Measurements from ENCODE around the gene ELOVL5.
"Not testable (repeated sequence)": the region's sequence is repeated elsewhere in the genome, so short reads cannot be mapped to it uniquely, and the experiment has no call there.

Gene ELOVL5

GRCh38 chr6:53326372-53327016, 22.3 kb downstream of the ELOVL5 start:
- no peak for DNase-seq

GRCh38 chr6:53325785-53326184, 23.0 kb downstream of the ELOVL5 start:
- DNase-seq, result no peak

- no peak for DNase-seq
Observed at GRCh38 chr6:53322188-53323029, 26.3 kb downstream of the ELOVL5 start.

- DNase-seq, result no peak
Observed at GRCh38 chr6:53321701-53322100, 27.0 kb downstream of the ELOVL5 start.

- no peak for DNase-seq
Observed at GRCh38 chr6:53320964-53321363, 27.8 kb downstream of the ELOVL5 start.

- no peak for DNase-seq
Observed at GRCh38 chr6:53318429-53318828, 30.3 kb downstream of the ELOVL5 start.

DNA sequence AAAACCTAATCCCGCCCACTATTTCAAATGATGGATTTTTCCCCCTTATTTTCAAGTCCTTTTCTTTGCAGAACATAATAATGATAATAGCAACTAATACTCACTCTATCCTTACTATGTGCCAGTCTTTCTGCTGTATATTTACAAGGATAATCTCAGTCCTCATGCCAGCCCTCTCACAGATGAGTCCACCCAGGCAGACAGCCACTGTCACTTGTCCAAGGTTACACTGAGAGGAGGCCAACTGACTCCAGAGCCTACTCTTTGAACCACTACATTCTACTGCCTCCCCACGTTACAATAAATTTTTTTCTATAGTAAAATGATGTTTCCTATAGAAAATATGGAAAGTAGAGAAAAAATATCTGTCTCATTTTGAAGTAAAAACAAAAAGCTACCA, 30.9 kb downstream of the ELOVL5 start:
- DNase-seq, result no peak

DNA sequence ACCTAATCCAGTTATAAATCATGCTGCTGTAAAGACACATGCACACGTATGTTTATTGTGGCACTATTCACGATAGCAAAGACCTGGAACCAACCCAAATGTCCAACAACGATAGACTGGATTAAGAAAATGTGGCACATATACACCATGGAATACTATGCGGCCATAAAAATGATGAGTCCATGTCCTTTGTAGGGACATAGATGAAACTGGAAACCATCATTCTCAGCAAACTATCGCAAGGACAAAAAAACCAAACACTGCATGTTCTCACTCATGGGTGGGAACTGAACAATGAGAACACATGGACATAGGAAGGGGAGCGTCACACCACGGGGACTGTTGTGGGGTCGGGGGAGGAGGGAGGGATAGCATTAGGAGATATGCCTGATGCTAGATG, 31.5 kb downstream of the ELOVL5 start:
- DNase-seq, result not testable (repeated sequence)

- no peak for DNase-seq
Observed at GRCh38 chr6:53316142-53316541, 32.6 kb downstream of the ELOVL5 start.

GRCh38 chr6:53315086-53315724, 33.5 kb downstream of the ELOVL5 start:
- DNase-seq, result no peak

GRCh38 chr6:53313784-53314400, 34.9 kb downstream of the ELOVL5 start:
- no peak for DNase-seq

DNA sequence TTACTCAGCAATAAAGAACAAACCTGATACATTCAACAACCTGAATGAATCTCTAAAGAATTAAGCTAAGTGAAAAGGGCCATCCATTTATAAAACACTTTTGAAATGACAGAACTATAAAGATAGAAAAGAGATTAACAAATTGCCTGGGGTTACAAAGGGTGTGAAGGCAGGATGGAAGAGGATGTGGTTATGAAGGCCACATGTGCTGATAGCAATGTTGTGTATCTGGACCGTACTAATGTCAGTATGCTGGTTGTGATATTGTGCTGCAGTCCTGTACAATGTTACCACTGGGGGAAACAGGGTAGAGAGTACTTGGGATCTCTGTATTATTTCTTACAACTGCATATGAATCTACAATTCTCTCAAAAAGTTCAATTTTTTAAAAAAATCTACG, 36.4 kb downstream of the ELOVL5 start:
- DNase-seq, result no peak

DNA sequence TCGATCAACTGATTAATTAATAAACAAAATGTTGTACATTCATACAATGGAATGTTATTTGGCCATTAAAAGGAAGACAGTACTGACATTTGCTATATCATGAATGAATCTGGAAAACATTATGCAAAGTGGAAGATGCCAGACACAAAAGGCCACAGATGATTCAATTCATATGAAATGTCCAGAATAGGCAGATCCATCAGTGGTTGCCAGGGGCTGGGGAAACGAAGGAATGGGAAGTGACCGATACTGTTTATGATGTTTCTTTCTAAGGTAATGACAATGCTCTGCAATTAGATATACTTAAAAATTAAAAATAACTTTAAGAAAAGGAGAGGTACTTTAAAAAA, 37.2 kb downstream of the ELOVL5 start:
- no peak for DNase-seq

DNA sequence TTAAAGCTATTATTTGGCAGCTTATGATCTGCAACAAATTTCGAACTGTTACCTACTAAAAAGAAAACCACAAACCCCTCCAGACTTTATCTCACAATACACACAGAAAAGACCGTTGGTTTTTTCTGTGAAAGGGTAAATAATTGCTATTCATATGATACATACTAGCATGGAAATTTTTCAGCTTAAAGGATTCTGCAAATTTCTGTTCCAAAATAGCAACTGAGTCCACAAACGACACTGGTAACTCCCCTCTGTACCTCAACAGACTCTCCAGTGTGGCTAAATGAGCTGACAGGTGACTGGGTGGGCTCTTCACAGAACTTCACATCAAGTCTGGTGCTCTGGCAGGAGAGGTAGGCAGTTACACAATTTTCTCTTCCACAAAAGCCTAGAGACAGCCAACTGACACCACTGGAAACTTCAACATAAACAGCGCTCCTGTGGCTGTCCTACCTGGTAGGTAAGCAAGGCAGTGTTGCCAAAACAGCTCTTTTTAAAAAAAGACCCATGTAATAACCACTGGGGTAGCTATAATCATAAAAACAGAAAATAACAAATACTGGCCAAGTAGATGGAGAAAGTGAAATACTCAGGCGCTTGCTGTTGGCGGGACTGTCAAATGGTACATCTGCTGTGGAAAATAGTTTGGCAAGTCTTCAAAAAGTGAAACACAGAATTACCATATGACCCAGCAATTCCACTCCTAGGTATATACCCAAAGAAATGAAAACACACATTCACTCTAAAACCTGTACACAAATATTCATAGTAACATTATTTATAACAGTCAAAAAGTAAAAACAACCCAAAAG, 37.8 kb downstream of the ELOVL5 start:
- DNase-seq, result no peak

DNA sequence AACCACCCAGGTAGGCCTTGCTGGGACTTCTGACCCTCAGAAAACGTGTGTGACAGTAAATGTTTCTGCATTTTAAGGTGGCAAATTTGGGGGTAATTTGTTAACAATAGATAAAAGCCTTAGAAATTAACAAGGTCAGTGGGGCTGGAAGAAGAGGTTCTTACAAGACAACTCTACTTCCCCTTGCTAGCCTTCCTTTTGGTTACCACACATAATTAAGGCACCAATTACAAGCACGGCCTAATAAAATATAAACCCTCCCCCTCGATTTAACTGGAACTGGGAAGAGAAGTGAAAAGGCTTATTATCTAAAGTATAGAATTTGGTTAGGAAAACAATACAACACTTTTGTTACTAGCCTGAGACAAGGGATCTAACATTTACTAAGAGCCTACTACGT, 38.8 kb downstream of the ELOVL5 start:
- DNase-seq, result no peak

DNA sequence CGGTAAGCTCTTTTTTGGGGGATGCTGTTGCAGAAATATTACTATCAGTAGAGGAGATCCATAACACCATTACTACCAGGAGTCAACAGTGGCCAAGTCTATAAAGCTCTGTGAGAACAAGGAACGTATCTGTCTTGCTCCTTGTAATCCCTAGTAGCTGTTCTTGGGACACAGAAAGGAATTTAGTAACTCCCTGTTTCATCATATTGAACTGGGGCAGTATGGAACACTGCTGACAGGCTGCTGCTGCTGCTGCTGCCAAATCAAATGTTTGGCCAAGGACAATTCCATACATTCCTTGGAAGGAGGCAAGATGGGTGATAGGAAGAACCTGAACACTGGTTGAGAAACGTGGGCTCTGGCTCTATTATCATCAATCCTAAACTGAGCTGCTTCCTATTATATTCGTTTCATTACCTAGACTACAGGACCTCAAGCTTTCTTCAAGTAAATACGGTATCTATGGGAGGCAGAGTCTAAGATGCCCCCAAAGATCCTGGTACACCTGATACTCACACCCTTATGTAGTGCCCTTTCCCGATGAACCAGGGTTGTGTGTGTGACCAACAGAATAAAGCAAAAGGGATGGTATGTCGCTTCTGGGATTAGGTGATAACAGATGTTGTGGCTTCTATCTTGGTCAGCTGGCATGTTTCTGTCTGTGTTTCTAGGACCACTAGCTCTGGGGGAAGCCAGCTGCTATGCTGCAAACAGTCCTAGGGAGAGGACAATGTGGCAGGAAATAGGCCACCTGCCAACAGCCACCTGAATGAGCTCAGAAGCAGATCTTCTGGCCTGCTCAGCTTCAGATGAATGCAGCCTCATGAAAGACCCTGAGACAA, 39.5 kb downstream of the ELOVL5 start:
- DNase-seq, result no peak

DNA sequence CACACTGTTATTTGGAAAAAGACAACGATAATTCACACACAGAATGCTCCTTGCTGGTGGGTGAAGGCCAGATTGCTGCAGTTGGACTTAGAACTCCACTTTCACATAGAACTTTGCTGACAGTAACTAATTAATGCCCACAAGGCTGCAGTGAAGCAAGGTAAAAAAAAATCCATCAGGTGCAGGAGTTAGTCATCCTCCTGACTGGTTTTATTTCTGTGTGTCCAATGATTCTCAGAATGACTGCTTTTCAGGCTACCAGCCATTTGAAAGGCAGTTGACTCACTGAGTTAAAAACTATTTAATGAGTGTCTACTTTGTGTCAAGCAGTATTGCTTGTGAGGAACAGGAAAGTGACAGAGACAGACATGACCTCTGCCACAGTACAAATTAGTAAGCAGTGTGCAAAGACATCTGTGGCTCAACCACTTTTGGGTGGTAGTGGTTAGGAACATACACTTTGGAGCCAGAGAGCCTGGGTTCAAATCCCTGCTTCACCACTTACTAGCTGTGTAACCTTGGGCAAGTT, 41.9 kb downstream of the ELOVL5 start:
- no peak for DNase-seq

DNA sequence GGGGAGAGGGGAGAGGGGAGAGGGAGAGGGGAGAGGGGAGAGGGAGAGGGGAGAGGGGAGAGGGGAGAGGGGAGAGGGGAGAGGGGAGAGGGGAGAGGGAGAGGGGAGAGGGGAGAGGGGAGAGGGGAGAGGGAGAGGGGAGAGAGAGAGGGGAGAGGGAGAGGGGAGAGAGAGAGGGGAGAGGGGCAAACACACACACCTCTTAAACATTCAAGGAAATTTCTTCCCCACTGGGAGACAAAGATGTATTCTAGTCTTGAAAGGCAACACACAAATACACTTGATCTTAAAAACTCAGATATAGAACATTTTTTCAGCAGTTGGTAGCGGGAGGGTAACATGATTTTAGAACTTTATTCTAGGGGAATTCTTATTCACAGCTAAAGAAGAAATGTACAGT, 42.5 kb downstream of the ELOVL5 start:
- DNase-seq, result not testable (repeated sequence)

DNA sequence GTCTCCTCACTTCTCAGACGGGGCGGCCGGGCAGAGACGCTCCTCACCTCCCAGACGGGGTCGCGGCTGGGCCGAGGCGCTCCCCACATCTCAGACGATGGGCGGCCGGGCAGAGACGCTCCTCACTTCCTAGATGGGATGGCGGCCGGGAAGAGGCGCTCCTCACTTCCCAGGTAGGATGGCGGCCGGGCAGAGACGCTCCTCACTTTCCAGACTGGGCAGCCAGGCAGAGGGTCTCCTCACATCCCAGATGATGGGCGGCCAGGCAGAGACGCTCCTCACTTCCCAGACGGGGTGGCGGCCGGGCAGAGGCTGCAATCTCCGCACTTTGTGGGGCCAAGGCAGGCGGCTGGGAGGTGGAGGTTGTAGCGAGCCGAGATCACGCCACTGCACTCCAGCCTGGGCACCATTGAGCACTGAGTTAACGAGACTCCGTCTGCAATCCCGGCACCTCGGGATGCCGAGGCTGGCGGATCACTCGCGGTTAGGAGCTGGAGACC, 43.2 kb downstream of the ELOVL5 start:
- not testable (repeated sequence) for DNase-seq

DNA sequence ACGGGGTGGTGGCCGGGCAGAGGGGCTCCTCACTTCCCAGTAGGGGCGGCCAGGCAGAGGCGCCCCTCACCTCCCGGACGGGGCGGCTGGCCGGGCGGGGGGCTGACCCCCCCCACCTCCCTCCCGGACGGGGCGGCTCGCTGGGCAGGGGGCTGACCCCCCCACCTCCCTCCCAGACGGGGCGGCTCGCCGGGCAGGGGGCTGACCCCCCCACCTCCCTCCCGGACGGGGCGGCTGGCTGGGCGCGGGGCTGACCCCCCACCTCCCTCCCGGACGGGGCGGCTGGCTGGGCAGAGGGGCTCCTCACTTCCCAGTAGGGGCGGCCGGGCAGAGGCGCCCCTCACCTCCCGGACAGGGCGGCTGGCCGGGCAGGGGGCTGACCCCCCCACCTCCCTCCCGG, 43.8 kb downstream of the ELOVL5 start:
- not testable (repeated sequence) for DNase-seq

DNA sequence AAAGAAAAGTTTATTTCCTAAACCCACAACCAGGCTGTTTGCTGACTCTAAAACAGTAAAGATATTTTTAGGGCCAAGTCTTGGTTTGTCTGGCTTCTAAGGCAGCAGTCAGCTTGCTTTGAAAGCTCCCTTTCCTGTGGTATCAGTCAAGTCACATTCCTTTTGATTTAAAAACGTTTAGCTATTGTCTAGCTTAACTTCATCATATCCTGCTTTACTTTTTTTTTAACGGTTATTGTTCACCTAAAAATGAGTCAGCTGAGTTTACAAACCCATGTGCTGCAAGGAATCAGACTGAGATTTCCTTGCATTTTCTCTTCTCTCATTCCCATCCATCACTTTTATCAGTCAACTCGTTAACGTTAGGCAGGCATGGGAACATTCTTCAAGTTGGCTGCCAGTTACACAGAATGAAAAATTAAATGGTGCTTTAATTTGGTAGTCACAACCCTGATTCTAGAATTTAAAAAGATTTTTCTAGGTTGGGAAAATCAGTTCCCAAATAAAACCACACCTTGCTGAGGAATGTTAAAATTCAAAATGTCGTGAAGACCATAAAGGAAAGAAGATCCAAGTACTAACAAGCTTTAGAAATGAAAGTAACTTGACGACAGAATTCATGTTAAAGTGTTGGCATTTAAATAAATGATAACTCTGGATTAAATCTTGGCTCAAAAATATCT, 45.9 kb downstream of the ELOVL5 start:
- DNase-seq, result peak in 1 of 2 donors; percentile 46
